COLO829 (cell line): ENCODE results near the gene ZNF229.
"Not testable (repeated sequence)": the region's sequence is repeated elsewhere in the genome, so short reads cannot be mapped to it uniquely, and the experiment has no call there.

Experiments used
- DNase-seq: peaks from one replicate; pipeline ENCODE4 v3.0.0; 2012; ENCODE audit warnings: low spot score

ZNF229 gene

DNA sequence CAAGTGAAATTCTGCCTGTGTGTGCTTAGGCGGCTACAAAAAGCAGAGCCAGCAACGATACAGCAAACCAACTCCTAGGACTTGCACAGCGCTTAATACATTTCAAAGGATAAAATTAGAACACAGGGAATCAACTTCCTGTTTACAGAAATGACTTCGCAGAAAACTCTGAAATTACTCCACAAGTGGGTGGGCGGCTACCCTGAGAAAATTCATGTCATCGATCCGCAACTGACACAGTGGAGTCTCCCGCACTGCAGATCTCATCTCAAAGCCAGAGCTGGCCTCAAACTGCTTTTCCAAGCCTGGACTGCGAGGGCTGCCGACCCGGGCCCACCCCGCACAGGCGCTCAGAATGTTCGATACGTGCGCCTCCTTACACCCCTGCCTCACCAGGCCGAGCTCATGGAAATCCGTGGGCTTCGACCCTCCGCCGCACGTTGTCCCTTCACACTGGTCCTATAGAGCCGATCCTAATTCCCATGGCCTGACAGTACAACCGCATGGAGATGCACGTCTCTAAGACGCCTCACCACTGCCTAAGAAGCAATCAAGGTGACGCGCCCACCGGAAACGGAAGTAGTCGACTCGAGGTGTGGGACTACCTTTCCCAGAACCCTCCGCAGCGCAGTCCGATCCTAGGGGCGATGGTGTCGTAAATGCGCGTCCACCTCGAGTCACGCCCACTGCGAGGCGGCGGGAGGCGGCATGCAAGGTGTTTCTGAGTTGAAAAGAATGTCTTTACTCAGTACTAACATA, at the start of gene ZNF229:
Gene ZNF229, minus strand, starts transcription at position 557 of the 759 bp plus-strand sequence. CDS start 5,625 bp downstream, outside the sequence.
- DNase-seq: peak; percentile 17

GRCh38 chr19:44496711-44497110, 48.4 kb upstream of the ZNF229 start:
- no peak for DNase-seq

- DNase-seq: no peak
Measured at GRCh38 chr19:44476559-44477408, 28.5 kb upstream of the ZNF229 start.

GRCh38 chr19:44468730-44469129, 20.5 kb upstream of the ZNF229 start:
- not testable (repeated sequence) for DNase-seq

DNA sequence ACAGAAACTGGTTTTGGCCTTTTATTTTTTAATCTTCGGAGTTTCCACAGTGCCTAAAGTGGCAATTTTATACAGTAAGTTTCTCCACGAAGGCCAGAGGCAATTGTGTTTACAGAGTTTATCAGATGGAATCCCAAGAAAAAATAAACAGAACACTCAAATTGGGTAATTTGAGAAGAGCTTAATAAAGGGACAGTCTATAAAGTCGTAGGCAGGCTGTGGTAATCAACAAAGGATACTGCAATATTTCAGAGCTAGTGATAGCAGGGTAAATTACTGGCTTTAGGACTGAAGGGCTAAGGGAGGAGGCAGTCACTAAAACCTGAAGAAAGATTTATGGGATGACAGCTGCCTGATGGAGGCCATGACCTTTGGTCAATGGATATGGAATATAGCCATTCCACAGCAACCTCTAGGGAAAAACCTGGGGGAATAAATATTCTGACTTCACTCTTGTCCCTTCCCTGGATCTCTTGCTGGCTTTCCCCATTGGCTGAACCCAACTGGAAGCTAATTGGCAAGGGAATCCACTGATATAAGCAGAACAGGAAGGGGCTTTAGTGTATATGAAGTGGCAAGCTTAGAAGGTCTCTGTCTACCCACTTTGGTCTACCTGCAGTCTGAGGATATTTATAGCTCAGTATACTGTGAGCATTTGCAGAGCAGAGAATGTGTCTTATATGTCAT, 14.5 kb upstream of the ZNF229 start:
- DNase-seq: not testable (repeated sequence)

DNA sequence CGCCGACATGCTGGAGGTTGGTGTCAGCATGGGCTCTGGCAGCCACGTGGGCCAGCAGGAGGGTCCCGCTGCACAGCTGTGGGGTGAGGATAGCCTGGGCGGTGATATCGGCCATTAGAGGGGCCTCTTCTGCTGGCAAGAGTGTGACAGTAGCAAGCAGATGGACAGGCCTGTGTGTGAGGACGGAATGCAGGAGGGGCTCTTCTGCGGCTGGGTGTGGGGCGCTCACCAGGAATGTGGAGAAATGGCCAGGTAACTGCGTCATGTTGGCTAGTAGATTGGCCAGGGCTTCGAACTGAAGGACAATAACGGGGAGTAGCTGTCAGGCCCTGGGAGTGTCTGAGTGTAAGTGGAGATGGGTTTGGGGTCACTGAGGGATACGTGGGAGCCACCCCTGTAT, 7.7 kb upstream of the ZNF229 start:
- not testable (repeated sequence) for DNase-seq

GRCh38 chr19:44455100-44455499, 6.8 kb upstream of the ZNF229 start:
- no peak for DNase-seq

DNA sequence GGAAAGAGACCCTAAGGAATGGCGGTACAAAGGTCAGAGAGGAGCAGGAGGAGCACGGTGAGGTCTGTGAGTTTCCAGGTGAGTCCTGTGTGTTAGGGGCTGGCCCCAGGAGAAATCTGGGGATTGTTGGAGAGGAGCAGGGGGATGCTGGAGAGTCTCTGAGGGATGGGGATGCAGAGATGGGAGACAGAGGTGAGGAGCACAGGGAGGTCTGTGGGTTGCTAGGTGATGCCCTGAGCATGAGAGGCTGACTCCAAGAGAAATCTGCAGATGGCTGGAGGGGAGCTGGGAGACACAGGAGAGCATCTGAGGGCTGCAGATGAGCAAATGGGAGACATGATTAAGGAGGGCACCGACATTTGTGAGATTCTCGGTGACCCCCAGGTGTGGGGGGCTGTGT, 4.1 kb upstream of the ZNF229 start:
- no peak for DNase-seq

- DNase-seq: no peak
Measured at GRCh38 chr19:44451687-44452086, 3.4 kb upstream of the ZNF229 start.

DNA sequence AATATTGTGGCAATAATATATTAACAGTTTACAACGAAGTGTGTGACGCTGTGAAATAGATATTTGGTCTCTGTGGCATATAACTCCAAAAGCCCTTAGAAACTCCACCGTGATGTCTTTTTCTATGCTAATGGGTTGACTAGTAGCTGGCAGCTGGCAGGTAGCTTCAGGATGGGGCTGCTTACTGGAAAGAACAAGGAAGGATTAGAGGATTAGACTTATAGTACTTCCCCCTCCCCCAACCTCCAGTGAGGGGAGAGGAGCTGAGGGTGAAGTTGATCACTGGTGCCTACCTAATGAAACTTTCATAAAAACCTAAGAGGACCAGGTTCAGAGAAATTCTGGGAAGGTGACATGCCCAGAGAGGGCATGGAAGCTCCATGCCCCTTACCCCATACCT, 9.8 kb downstream of the ZNF229 start:
- no peak for DNase-seq

DNA sequence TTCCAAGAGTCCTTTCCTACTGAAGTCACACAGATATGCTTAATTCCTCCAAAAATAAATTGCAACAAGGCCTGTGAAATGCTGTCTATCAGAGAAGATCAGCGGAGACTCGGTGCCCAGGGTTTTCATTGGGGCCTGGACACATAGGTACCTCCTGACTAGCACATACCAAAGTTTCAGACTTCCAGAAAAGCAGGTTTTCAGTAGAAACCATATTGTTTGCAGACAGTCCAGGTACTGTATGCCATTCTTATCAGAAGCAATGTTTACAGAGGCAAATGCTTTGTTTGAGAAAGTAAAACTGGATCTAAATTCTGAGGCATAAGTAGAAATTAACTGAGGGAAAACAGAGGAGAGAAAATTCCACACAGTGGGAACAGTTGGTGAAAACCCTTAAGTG, 12.8 kb downstream of the ZNF229 start:
- DNase-seq: no peak

DNA sequence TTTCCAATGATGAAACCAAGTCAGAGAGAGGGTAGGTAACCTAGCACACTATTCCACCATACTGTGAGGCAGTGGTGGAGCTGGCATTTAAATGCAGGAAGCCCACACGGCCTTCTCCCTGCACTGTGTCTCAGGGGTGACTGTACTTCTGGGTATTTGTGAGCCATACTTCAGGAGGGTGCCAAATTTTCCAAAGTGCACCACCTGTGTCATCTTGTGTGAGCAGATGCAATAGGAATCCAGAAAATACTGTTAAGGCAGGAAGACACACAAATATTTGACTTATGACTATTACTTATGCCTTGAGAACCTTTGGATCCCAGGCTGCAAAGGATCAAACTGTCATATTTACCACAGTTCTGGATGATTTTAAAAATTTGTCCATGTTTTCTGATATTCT, 17.3 kb downstream of the ZNF229 start:
- no peak for DNase-seq

- DNase-seq: not testable (repeated sequence)
Measured at GRCh38 chr19:44415553-44415952, 32.7 kb downstream of the ZNF229 start.

DNA sequence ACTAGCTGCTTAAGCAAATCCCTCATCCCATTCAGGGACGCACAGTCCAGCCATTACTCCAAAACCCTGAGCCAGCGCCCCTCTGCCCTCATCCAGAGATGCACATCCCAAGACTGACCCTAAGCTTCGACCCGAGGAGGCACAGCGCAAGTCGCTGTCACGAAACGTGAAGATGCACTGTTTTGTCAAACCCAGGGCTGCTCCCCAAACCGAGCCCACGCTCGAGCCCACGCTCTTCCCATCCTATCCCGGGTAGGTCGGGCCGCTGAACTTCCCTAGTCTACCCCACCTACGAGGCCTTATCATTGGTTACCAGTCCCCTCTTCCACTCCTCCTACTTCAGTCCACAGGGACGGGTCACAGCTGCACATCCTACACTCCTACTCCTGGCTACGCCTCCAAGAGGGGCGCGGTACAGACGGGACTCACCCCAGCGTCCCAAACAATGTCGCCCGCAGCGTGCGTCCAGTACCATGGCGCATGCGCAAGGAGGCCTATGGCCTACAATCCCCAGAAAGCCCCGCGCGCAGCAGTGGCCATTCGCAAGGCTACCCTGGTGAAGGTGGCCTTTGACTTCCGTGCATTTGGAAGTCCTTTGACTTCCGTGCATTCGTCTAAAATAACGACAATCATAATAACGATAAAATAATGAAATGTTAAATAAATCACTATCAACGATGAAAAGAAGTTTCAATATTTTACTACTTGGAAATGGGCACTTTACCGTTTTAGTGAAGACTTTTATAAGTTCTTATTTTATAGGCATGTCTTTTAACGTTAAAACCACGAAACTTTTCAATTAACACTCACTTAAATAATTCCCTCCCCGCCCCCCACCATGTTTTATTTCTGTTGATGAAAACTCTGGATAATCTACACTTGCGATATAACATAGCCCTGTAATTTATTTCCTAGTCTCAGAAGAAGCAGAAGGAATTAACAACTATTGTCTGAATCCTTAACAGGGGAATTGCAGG, 46.8 kb downstream of the ZNF229 start, which contains the start of gene ZNF285:
Gene ZNF285, minus strand, starts transcription at position 470 of the 977 bp plus-strand sequence. CDS start 4,395 bp downstream, outside the sequence.
- peak; percentile 76 for DNase-seq

- not testable (repeated sequence) for DNase-seq
Measured at GRCh38 chr19:44389268-44389667, 59.0 kb downstream of the ZNF229 start.
